Measurements from ENCODE around the gene ZBTB26.

The ZBTB26 gene

GRCh38 chr9:122936883-122937282 lies 5.6 kb upstream of the ZBTB26 start:
- Histone ChIP-seq H3K36me3 (peaks cover 31% of the 10 kb centered on the region), H3K27me3 (ENCODE audit: insufficient read depth, low read depth, severe bottlenecking) (no peaks in the 10 kb centered on the region), H3K27ac (no peak overlapping the region), H3K9me3 (ENCODE audit: severe bottlenecking) (no peaks in the 10 kb centered on the region), H3K4me3 (ENCODE audit: low read depth, low read length) (no peak overlapping the region)
- TF ChIP-seq CTCF (IDR thresholded peaks at IDR 0.05; ENCODE audit: low read depth, low read length) = no peak
- no peak for DNase-seq

- no peak for DNase-seq
These were observed 5.2 kb upstream of the ZBTB26 start for GRCh38 chr9:122936464-122936863.

GRCh38 chr9:122930541-122931225 lies 629 bp downstream of the ZBTB26 start:
- H3K9me3 ChIP-seq (ENCODE audit: severe bottlenecking) = no peaks in the 10 kb centered on the region
- no peak for DNase-seq
- H3K27me3 ChIP-seq (ENCODE audit: insufficient read depth, low read depth, severe bottlenecking) = no peaks in the 10 kb centered on the region
- TF ChIP-seq CTCF (IDR thresholded peaks at IDR 0.05; ENCODE audit: low read depth, low read length) = no peak
- H3K27ac ChIP-seq = peak overlapping the region; percentile 93
- H3K36me3 ChIP-seq = peaks cover 15% of the 10 kb centered on the region
- peak overlapping the region; percentile 89 for H3K4me3 ChIP-seq (ENCODE audit: low read depth, low read length)

More at GRCh38 chr9:122936464-122936863, 5.2 kb upstream of the ZBTB26 start:
- Histone ChIP-seq H3K4me3 (ENCODE audit: low read depth, low read length) (no peak overlapping the region), H3K27me3 (ENCODE audit: insufficient read depth, low read depth, severe bottlenecking) (no peaks in the 10 kb centered on the region), H3K27ac (no peak overlapping the region), H3K36me3 (peaks cover 31% of the 10 kb centered on the region), H3K9me3 (ENCODE audit: severe bottlenecking) (no peaks in the 10 kb centered on the region)
- TF ChIP-seq CTCF (IDR thresholded peaks at IDR 0.05; ENCODE audit: low read depth, low read length) = no peak

GRCh38 chr9:122929796-122930354 lies 1.4 kb downstream of the ZBTB26 start:
- no peak for DNase-seq
- no peak for TF ChIP-seq CTCF (IDR thresholded peaks at IDR 0.05; ENCODE audit: low read depth, low read length)
- no peaks in the 10 kb centered on the region for H3K27me3 ChIP-seq (ENCODE audit: insufficient read depth, low read depth, severe bottlenecking)
- no peak overlapping the region for H3K4me3 ChIP-seq (ENCODE audit: low read depth, low read length)
- peaks cover 14% of the 10 kb centered on the region for H3K36me3 ChIP-seq
- no peak overlapping the region for H3K27ac ChIP-seq
- no peaks in the 10 kb centered on the region for H3K9me3 ChIP-seq (ENCODE audit: severe bottlenecking)

- TF ChIP-seq CTCF (IDR thresholded peaks at IDR 0.05; ENCODE audit: low read depth, low read length) = no peak
- Histone ChIP-seq H3K36me3 (peaks cover 20% of the 10 kb centered on the region), H3K27ac (no peak overlapping the region), H3K27me3 (ENCODE audit: insufficient read depth, low read depth, severe bottlenecking) (no peaks in the 10 kb centered on the region), H3K9me3 (ENCODE audit: severe bottlenecking) (no peaks in the 10 kb centered on the region), H3K4me3 (ENCODE audit: low read depth, low read length) (no peak overlapping the region)
- no peak for DNase-seq
These were observed 7.4 kb downstream of the ZBTB26 start for GRCh38 chr9:122923947-122924346.
